ENCODE results near the gene RBBP4.

DNA sequence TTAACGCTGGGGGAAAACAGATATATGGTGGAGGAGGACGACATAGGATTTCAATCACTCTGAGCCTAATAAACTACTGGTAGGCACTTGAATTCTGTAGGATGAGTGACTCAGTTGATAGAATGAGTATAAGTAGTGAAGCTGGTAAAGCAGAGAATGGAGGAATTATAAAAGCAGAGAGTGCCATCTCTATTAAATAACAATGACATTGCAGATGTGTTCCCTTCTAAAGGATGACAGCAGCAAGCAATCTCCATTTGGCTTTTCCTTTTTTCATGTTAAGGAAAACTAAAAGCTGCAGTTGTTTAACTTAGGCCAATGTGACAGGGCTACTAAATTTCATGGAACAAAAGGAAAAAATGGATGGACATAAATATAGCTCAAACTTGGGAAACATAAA is 18.2 kb upstream of the RBBP4 start:
- no peak for TF ChIP-seq EZH2 (IDR thresholded peaks at IDR 0.05; ENCODE audit: insufficient read depth, poor library complexity, severe bottlenecking)
- no peak for TF ChIP-seq EZH2phosphoT487 (IDR thresholded peaks at IDR 0.05; ENCODE audit: insufficient read depth, low read depth)
